HG03196 (cell line): ENCODE data around the gene CCT5.
"Not testable (repeated sequence)": the region's sequence is repeated elsewhere in the genome, so short reads cannot be mapped to it uniquely, and the experiment has no call there.

Experiments
- ATAC-seq: cut with Tn5 transposase; IDR thresholded peaks from one replicate; pipeline ENCODE4 v1.9.1; 2021; ENCODE audit not compliant: unreplicated experiment

Gene CCT5

DNA sequence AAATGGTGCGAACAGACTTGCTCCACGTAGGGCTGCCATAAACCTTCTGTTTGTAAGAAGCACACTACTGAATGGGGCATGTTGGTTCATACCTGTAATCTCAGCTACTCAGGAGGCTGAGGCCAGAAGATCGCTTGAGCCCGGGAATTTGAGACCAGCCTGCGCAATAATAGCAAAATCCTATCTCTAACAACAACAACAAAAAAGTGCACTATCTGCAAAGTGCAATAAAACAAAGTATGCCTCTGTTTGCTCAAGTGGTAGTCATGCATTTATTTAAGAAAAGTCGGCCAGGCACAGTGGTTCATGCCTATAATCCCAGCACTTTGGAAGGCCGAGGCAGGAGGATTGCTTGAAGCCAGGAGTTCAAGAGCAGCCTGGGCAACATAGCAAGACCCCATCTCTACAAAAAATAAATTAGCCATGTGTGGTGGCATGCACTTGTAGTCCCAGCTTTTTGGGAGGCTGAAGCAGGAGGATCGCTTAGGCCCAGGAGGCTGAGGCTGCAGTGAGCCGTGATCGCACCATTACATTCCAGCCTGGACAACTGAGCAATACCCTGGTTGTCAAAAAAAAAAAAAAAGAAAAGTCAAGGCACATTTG is 5.6 kb upstream of the CCT5 start:
- no peak for ATAC-seq

DNA sequence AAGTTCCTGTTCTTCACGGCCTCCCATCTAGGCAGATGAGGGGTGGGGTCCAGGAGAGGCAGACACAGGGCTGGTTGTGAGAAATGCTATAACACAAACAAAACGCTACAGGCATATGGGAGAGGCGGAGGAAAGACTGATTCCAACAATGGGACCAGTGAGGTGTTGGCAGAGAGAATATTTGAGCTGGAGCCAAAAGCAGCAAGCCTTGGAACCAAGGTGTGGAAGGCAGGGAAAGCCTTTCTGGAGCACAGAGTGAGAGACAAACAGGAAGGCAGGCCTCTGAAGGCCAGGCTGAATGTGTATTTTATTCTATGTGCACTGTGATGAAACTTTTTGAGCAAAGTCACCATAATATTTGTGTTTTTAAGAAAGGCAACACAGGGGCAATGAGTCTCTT is 3.3 kb upstream of the CCT5 start:
- no peak for ATAC-seq

DNA sequence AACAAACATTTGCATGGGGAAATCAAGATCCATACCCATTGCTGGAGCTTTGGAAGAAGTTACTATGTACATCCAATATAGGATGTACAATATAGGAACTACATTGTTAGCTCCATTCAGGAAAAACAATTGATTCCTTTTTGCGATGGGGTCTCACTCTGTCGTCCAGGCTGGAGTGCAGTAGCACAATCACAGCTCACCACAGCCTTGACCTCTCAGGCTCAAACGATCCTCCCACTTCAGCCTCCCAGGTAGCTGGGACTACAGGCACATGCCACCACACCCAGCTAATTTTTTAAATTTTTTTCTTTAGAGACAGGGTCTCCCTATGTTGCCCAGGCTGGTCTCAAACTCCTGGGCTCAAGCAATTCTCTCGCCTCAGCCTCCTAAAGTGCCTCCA is 2.9 kb upstream of the CCT5 start:
- ATAC-seq, result not testable (repeated sequence)

DNA sequence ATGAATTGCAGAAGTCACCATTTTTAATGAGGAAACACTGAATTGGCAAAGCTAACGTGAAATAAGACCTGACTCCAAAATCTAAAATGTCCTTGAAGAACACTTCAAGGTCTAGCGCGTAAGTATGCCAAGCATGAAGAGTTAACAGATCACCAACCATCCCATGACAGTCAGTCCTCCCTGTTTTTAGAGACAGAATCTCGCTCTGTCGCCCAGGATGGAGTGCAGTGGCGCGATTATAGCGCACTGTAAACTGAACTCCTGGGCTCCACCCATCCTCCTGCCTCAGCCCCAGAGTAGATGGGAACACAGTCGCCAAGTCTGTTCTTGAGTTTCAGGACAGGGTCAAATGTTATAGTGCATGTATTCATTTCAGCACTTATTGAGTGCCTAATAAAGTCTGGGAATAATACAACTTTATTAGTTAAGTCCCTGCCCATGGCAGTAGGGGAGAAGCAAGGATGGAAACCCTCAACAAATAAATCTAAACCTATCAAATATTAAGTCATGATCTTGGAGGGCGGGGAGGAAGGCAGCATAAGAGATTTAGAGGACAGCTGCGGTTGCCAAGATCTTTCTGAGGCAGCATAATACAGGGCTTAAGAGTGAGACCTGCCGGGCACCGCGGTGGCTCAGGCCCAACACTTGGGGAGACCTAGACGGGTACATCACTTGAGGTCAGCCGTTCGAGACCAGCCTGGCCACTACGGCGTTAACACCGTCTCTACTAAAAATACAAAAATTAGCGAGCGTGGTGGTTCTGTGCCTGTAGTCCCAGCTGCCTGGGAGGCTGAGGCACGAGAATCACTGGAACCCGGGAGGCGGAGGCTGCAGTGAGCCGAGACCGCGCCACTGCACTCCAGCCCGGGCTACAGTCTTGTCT is 1.5 kb upstream of the CCT5 start:
- ATAC-seq, result peak; percentile 7

DNA sequence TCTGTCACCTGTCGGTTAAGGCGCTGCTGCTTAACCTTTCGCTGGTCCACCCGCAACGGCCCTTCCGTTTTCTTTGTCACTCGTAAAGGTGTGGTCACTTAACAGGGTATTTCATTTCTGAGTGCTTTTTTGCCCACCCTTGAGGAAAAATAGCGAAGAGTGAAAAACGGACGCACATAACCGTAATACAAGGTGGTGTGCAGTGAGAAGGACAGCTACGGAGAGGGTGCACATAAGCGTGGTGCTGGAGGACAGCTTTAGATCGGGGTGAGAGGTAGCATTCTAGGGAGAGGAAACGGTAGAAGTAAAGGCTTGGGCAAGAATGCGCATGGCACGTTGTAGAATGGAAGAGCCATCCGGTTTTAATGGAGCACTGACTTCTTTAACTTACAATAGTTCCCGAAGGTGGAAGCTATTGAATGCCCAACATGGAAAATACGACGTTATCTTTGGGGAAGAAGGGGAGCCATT is 761 bp downstream of the CCT5 start:
- peak; percentile 11 for ATAC-seq

DNA sequence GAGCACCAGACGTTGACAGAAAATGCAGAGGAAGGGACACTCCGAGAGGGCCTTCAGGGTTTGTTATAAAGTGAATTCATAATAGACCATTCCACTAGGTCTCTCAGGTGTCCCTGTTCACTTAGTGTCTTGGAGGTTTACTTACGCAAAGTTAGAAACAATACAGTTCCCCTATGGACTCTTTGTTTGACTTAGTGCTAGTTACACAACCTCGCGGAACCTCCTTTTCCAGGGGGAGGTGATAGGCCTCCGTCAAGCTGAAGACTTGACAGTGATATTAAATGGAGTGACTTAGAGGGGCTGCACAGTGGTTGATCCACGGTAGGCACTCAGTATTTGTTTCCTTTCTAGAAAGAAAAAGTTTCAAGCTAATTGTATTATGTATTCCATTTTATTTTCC is 1.3 kb downstream of the CCT5 start:
- ATAC-seq, result no peak

DNA sequence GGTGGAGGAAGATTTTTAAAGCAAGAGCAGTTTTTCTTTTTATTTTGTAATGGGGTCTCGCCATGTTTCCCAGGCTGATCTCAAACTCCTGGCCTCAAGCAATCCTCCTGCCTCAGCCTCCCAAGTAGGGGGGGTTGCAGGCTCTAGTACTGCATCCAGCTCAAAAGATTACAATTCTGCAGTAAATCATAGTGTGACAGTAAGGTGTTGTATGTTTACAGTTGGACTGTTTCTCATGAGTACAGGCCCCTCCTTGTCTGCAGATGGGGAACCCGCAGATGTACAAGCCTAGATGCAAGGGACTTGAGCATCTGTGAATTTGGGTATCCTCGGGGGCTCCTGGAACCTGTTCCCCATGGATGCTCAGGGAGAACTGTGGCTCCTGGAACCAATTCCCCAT is 3.3 kb downstream of the CCT5 start:
- ATAC-seq, result no peak

DNA sequence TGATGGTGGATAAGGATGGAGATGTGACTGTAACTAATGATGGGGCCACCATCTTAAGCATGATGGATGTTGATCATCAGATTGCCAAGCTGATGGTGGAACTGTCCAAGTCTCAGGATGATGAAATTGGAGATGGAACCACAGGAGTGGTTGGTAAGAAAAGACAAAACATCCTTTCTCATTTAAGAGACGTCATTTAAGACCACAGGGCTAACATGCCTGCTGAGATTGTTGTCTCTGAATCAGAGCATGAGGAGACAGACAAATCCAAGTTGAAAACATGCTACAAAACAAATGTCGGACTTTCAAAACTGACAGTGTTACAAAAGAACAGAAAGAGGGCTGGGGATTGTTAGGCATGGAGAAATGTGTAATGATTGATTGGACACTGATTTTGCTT is 4.6 kb downstream of the CCT5 start:
- ATAC-seq, result no peak

DNA sequence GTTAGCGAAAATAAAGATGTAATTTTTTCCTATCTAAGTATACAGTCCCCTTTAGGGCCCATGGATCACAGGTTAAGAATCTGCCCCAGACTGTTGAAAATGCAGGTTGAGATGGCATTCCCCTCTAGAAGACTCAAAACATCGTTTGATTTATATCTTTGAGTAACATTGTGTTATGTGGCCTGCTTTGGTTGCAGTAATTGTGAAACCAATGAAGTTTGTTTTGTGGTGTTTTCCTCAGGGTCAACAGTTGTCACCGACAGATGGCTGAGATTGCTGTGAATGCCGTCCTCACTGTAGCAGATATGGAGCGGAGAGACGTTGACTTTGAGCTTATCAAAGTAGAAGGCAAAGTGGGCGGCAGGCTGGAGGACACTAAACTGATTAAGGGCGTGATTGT is 7.8 kb downstream of the CCT5 start:
- ATAC-seq, result no peak

DNA sequence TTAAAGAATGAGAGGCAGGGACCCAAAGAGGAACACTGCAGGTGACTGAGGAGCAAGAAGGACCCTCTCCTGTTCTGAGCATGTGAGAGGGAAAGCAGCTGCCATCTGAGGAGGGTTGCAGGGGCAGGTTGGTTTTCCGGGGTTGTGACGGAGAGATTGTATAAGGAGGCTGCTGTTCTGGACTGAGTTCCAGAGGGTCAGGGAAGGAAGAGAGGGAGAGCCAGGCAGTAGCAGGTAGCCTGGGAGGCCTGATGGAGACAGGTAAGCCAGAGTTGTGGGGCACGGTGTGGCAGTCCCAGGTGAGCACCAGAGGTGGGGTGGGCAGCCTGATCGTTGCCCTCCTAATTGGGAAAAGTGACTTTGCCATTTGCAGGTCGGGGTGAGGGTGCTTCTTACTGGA is 9.8 kb downstream of the CCT5 start:
- no peak for ATAC-seq

DNA sequence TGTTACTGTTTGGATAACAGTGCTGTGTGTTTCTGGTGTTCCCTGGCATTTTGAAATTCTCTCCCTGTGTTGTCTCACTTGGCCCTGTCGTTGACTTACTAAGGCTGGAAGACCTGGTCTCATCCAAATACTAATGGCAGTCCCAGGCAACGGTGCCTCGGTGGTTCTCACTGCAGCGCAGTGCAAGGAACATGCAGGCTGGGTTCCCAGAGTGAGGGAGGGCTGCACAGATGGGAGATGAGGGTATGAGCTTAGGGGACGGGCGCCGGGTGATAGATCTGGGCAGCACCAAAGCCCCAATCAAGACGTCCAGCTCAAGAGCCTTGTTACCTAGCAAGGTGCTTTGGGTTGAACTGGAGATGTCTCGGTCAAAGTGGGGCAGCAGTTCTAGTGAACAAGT is 11.0 kb downstream of the CCT5 start:
- no peak for ATAC-seq

DNA sequence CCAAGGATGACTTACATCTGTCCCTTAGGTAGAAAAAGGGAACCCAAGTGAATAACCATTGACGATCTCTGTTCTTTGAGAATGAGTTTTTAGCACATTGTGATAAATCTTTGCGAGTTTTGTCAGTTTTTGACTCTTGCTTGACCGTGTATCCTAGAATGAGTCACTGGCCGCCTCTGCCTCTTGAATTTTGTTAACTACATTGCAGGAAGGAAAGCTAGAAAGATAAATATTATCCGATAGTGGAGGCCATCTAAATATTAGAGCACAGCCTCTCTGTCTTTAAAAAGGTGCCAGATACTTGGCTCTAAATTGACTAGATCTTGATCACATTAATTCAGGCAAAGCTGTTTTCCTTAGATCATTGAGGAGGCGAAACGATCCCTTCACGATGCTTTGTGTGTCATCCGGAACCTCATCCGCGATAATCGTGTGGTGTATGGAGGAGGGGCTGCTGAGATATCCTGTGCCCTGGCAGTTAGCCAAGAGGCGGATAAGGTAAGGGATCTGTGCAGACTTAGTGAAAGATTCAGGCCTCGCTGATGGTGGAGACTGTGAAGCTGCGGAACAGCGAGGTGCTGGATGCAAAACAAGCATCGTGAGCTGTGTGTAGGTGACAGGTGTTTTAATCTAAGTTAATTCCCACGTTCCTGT is 12.2 kb downstream of the CCT5 start:
- no peak for ATAC-seq

DNA sequence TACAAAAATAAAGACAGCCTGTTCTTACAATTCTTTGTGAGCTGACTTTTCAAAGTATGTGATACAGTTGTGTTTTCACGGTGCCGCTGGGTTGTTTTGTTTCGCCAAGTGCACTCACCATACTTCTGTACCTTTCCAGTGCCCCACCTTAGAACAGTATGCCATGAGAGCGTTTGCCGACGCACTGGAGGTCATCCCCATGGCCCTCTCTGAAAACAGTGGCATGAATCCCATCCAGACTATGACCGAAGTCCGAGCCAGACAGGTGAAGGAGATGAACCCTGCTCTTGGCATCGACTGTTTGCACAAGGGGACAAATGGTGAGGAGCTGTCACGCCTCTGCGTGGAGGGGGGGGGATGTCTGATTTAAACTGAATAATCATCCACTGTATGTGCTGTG is 12.9 kb downstream of the CCT5 start:
- no peak for ATAC-seq

DNA sequence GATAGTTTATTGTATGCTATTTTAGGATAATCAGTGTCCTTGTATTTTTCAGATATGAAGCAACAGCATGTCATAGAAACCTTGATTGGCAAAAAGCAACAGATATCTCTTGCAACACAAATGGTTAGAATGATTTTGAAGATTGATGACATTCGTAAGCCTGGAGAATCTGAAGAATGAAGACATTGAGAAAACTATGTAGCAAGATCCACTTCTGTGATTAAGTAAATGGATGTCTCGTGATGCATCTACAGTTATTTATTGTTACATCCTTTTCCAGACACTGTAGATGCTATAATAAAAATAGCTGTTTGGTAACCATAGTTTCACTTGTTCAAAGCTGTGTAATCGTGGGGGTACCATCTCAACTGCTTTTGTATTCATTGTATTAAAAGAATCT is 14.5 kb downstream of the CCT5 start:
- no peak for ATAC-seq

DNA sequence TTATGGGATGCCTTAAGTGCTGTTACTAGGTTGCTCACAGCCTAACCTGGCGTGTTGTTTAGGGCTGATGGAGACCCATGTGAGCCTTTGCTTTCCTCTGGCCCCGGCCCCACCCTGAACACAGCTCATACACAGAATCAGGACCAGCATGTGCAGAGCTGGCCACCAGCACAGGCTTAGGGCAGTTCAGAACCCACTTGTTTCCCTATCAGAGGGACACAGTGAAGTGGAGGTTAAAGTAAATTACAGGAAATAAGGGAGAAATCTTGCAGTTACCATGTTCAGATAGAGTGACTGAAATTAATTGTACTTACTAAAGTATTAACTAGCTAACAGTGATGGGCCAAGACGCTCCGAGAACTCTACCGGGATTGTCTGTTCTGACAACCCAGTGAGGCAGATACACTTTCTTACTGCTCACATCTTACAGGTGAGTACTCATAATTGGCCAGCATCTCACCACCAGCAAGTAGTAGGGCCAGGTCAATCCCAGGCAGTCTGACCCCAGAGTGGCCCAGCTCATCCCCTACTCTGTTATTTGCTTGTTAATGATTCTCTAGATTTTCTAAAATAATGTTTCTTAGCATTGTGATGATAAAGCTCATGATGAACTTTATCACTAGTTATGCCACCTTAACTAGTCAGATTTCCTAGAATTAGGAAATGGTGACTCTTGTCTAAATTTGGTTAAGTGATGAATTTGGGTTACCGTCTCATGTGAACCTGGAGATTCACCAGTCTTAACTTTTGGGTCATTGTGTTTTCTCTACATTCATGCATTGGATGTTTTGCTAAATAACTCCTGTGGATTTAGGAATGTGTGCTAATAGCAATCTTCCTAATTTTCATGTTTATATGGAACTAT is 15.4 kb downstream of the CCT5 start:
- no peak for ATAC-seq

DNA sequence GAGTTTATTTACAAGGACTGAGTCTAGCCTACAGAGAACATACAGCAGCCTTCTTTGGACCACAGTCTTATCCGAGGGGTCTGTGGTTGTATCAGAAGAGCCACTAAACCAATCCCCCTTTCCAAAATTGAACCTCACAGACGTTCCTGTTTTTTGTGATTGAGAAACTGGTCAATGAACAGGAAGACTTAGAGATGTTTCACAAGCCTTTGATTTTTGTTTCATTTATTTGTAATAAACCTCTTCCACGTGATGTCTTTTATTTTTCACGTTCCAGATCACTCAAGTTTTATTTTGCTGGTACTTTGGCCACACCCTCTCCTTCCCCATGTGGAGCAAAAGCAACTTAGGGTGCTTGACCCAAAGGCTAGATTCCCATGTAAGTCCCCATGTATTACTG is 16.1 kb downstream of the CCT5 start:
- ATAC-seq, result no peak

DNA sequence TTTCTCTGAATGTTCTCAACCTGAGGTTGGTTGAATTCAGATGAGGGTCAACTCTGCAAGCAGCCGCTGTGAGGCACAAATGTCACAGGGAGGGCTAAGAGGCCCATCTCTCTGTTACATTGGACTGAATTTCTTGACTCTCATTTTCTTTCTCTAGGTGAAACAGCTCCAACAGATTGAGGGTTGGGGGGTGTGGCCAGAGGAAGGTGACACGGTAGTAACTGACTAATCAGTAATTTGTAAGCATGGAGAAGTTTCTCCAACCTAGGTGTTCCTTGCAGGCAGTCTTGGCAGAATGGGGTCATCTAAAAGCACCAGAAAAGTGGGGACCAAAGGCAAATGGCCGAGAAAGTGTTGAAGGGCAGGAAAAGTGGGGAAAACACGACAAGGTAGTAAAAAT is 16.8 kb downstream of the CCT5 start:
- no peak for ATAC-seq

DNA sequence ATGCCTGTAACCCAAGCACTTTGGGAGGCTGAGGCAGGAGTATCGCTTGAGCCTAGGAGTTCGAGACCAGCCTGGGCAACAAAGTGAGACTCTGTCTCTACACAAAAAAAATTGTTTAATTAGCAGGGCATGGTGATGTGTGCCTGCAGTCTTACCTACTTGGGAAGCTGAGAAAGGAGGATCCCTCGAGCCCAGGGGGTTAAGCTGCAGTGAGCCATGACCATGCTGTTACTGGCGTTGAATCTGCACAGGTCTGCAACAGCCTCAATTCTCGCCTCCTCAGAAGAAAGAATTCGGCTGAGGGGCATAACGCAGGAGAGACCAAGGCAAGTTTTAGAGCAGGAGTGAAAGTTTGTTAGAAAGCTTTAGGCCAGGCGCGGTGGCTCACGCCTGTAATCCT is 18.0 kb downstream of the CCT5 start:
- ATAC-seq, result no peak

DNA sequence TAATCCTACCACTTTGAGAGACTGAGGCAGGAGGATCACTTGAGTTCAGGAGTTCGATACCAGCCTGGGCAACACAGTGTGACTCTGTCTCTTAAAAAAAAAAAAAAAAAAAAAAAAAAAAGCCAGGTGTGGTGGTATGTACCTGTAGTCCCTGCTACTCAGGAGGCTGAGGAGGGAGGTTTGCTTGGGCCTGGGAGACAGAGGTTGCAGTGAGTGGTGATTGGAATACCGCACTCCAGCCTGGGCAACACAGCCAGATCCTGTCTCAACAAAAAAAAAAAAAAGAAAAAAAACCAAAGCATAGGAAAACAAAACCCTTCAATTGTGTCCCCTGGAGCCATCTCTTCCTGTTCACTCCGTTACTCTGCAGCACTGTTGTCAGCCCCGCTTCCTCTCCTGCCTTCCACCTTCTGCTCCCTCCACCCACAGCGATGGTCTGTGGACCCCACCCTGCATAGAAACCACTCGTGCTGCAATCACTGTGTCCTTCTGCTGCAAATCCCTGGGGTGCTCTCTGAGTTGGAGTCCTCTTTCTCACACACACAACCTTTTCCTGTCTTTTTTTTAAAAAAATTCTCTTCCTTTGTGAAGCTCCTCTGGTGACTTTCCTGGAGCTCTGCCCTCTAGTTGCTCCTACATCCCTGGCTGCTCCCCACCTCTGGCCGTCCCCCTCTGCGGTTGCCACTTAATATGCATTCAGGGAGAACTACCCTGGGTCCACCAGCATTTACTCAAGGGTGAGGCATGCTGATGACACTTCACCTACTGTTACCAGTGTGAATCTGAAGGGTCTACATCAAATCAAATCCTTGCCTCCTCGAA is 22.2 kb downstream of the CCT5 start:
- no peak for ATAC-seq

DNA sequence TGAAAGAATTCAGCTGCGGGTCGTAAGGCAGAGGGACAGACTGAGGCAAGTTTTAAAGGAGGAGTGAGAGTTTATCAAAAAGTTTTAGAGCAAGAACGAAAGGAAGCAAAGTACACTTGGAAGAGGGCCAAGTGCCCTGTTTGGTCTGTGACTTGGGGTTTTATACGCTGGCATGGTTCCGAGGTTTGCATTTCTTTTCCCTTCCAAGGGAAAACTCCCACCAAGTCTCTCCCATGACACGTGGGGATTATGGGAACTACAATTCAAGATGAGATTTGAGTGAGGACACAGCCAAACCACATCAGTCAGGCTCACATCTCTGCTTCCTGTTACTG is 22.8 kb downstream of the CCT5 start:
- not testable (repeated sequence) for ATAC-seq
